Thyroid gland (tissue), 4 donors: ENCODE results near the gene GTF3C4.

Source experiments
- POLR2A ChIP-seq, 2 donors: fragments of 450-650 bp; IDR thresholded peaks; one replicate each; pipeline ENCODE4 v1.6.1; 2017; ENCODE audit warnings: antibody characterized with exemption in 2 of 2, mild to moderate bottlenecking in 2 of 2, moderate library complexity in 1 of 2
- TF ChIP-seq, protein P1 (sequence below), 6 experiments: fragments of 200-600 bp in 3 of 6; fragments of 450-650 bp in 3 of 6; sonication (generic) in 3 of 6; IDR thresholded peaks; one replicate each; pipeline ENCODE4 v1.5.1; 2016 to 2019; ENCODE audit warnings: antibody characterized with exemption in 6 of 6, mild to moderate bottlenecking in 2 of 6, inconsistent platforms in 1 of 6, moderate library complexity in 1 of 6

DNA sequence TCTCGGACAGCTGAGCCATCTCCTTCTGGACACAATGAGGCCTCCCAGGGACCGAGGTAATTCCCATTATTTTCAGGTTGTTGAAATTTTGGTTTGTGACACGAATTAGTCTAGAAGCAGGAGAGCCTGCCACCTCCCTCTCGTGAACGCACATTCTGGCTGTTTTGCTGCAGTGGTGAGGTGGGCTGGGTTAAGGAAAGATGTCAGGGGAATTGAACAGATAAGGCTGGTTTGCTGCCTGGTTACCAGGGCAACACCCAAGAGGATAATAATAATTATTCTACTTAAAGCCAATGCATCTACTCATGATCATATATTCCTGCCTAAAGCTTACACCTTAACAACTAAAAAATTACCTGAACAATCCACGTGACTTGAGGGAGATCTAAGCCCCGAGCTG lies 38.6 kb upstream of the GTF3C4 start:
- TF ChIP-seq, protein P1, sequence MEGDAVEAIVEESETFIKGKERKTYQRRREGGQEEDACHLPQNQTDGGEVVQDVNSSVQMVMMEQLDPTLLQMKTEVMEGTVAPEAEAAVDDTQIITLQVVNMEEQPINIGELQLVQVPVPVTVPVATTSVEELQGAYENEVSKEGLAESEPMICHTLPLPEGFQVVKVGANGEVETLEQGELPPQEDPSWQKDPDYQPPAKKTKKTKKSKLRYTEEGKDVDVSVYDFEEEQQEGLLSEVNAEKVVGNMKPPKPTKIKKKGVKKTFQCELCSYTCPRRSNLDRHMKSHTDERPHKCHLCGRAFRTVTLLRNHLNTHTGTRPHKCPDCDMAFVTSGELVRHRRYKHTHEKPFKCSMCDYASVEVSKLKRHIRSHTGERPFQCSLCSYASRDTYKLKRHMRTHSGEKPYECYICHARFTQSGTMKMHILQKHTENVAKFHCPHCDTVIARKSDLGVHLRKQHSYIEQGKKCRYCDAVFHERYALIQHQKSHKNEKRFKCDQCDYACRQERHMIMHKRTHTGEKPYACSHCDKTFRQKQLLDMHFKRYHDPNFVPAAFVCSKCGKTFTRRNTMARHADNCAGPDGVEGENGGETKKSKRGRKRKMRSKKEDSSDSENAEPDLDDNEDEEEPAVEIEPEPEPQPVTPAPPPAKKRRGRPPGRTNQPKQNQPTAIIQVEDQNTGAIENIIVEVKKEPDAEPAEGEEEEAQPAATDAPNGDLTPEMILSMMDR (IDR thresholded peaks at IDR 0.05) = no peak
- TF ChIP-seq POLR2A (IDR thresholded peaks at IDR 0.05) = no peak
